Stimulated activated naive CD8-positive, alpha-beta T cell treated with anti-CD3 and anti-CD28 coated beads, Interleukin-15, Interleukin-2, amounts not matched to agents 100 ng/mL and 50 ng/mL, for 24 hours (primary cell): ENCODE measurements around the gene SLC38A2.

Experiments used
- H3K27ac Mint-ChIP-seq: one replicate; pipeline ENCODE4 v1.8.0; 2021; ENCODE audit warnings: mild to moderate bottlenecking, mixed read lengths
- H3K27me3 Mint-ChIP-seq: one replicate; pipeline ENCODE4 v1.8.0; 2021; ENCODE audit warnings: mixed read lengths
- H3K36me3 Mint-ChIP-seq: one replicate; pipeline ENCODE4 v1.8.0; 2021; ENCODE audit warnings: low read depth, mixed read lengths
- H3K4me1 Mint-ChIP-seq: one replicate; pipeline ENCODE4 v1.8.0; 2021; ENCODE audit warnings: low read depth, mixed read lengths
- H3K4me3 Mint-ChIP-seq: one replicate; pipeline ENCODE4 v1.8.0; 2021; ENCODE audit warnings: mild to moderate bottlenecking, mixed read lengths
- H3K9me3 Mint-ChIP-seq: one replicate; pipeline ENCODE4 v1.8.0; 2021; ENCODE audit warnings: mixed read lengths

Gene SLC38A2

GRCh38 chr12:46386360-46386867, 13.8 kb upstream of the SLC38A2 start:
- no peaks in the 10 kb centered on the region for H3K27me3 Mint-ChIP-seq

GRCh38 chr12:46385438-46385837, 12.9 kb upstream of the SLC38A2 start:
- no peak overlapping the region for H3K27ac Mint-ChIP-seq

More at GRCh38 chr12:46386360-46386867, 13.8 kb upstream of the SLC38A2 start:
- peak overlapping the region; percentile 26 for H3K4me3 Mint-ChIP-seq
- H3K9me3 Mint-ChIP-seq = no peaks in the 10 kb centered on the region
- H3K36me3 Mint-ChIP-seq = peaks cover 17% of the 10 kb centered on the region
- peaks cover 83% of the 10 kb centered on the region for H3K4me1 Mint-ChIP-seq
- peak overlapping the region; percentile 21 for H3K27ac Mint-ChIP-seq

GRCh38 chr12:46384451-46385309, 12.1 kb upstream of the SLC38A2 start:
- no peaks in the 10 kb centered on the region for H3K9me3 Mint-ChIP-seq
- H3K36me3 Mint-ChIP-seq = peaks cover 4% of the 10 kb centered on the region
- H3K4me1 Mint-ChIP-seq = peaks cover 70% of the 10 kb centered on the region
- H3K4me3 Mint-ChIP-seq = peak overlapping the region; percentile 80
- H3K27ac Mint-ChIP-seq = peak overlapping the region; percentile 86
- no peaks in the 10 kb centered on the region for H3K27me3 Mint-ChIP-seq

More at GRCh38 chr12:46385438-46385837, 12.9 kb upstream of the SLC38A2 start:
- Mint-ChIP-seq H3K4me1 (peaks cover 77% of the 10 kb centered on the region), H3K4me3 (no peak overlapping the region), H3K9me3 (no peaks in the 10 kb centered on the region), H3K36me3 (peaks cover 7% of the 10 kb centered on the region), H3K27me3 (no peaks in the 10 kb centered on the region)

- H3K36me3 Mint-ChIP-seq = peaks cover under 1% of the 10 kb centered on the region
- no peaks in the 10 kb centered on the region for H3K9me3 Mint-ChIP-seq
- H3K4me1 Mint-ChIP-seq = peaks cover 62% of the 10 kb centered on the region
- peak overlapping the region; percentile 80 for H3K4me3 Mint-ChIP-seq
- peak overlapping the region; percentile 86 for H3K27ac Mint-ChIP-seq
- H3K27me3 Mint-ChIP-seq = no peaks in the 10 kb centered on the region
Observed at GRCh38 chr12:46383654-46384450, 11.3 kb upstream of the SLC38A2 start.

GRCh38 chr12:46382964-46383653, 10.5 kb upstream of the SLC38A2 start:
- H3K27ac Mint-ChIP-seq = peak overlapping the region; percentile 84
- H3K9me3 Mint-ChIP-seq = no peaks in the 10 kb centered on the region
- H3K27me3 Mint-ChIP-seq = no peaks in the 10 kb centered on the region
- peaks cover 59% of the 10 kb centered on the region for H3K4me1 Mint-ChIP-seq
- peak overlapping the region; percentile 80 for H3K4me3 Mint-ChIP-seq
- H3K36me3 Mint-ChIP-seq = no peaks in the 10 kb centered on the region

- Mint-ChIP-seq H3K4me3 (peak overlapping the region; percentile 80), H3K27ac (peak overlapping the region; percentile 84), H3K27me3 (no peaks in the 10 kb centered on the region), H3K4me1 (peaks cover 59% of the 10 kb centered on the region), H3K36me3 (no peaks in the 10 kb centered on the region), H3K9me3 (no peaks in the 10 kb centered on the region)
Observed at GRCh38 chr12:46382408-46382963, 9.9 kb upstream of the SLC38A2 start.

GRCh38 chr12:46380881-46381280, 8.3 kb upstream of the SLC38A2 start:
- H3K9me3 Mint-ChIP-seq = no peaks in the 10 kb centered on the region
- H3K4me3 Mint-ChIP-seq = no peak overlapping the region
- H3K27me3 Mint-ChIP-seq = no peaks in the 10 kb centered on the region
- H3K36me3 Mint-ChIP-seq = no peaks in the 10 kb centered on the region
- no peak overlapping the region for H3K27ac Mint-ChIP-seq
- H3K4me1 Mint-ChIP-seq = peaks cover 57% of the 10 kb centered on the region

- Mint-ChIP-seq H3K27ac (no peak overlapping the region), H3K36me3 (no peaks in the 10 kb centered on the region), H3K4me1 (peaks cover 52% of the 10 kb centered on the region), H3K4me3 (no peak overlapping the region), H3K9me3 (no peaks in the 10 kb centered on the region), H3K27me3 (no peaks in the 10 kb centered on the region)
Observed at GRCh38 chr12:46380022-46380796, 7.6 kb upstream of the SLC38A2 start.

GRCh38 chr12:46379352-46379751, 6.8 kb upstream of the SLC38A2 start:
- Mint-ChIP-seq H3K9me3 (no peaks in the 10 kb centered on the region), H3K4me3 (no peak overlapping the region), H3K36me3 (no peaks in the 10 kb centered on the region), H3K4me1 (peaks cover 51% of the 10 kb centered on the region), H3K27ac (no peak overlapping the region), H3K27me3 (no peaks in the 10 kb centered on the region)

GRCh38 chr12:46378530-46378929, 6.0 kb upstream of the SLC38A2 start:
- H3K4me1 Mint-ChIP-seq = peaks cover 54% of the 10 kb centered on the region
- no peaks in the 10 kb centered on the region for H3K27me3 Mint-ChIP-seq
- H3K36me3 Mint-ChIP-seq = no peaks in the 10 kb centered on the region
- H3K4me3 Mint-ChIP-seq = no peak overlapping the region
- H3K9me3 Mint-ChIP-seq = no peaks in the 10 kb centered on the region
- H3K27ac Mint-ChIP-seq = no peak overlapping the region

GRCh38 chr12:46377678-46378077, 5.1 kb upstream of the SLC38A2 start:
- Mint-ChIP-seq H3K4me1 (peaks cover 54% of the 10 kb centered on the region), H3K4me3 (no peak overlapping the region), H3K9me3 (no peaks in the 10 kb centered on the region), H3K27me3 (no peaks in the 10 kb centered on the region), H3K36me3 (no peaks in the 10 kb centered on the region), H3K27ac (peak overlapping the region; percentile 80)

GRCh38 chr12:46376579-46376978, 4.0 kb upstream of the SLC38A2 start:
- Mint-ChIP-seq H3K9me3 (no peaks in the 10 kb centered on the region), H3K27ac (no peak overlapping the region), H3K4me3 (no peak overlapping the region), H3K36me3 (peaks cover 5% of the 10 kb centered on the region), H3K4me1 (peaks cover 47% of the 10 kb centered on the region), H3K27me3 (no peaks in the 10 kb centered on the region)

GRCh38 chr12:46374711-46375110, 2.1 kb upstream of the SLC38A2 start:
- H3K4me3 Mint-ChIP-seq = no peak overlapping the region
- peaks cover 62% of the 10 kb centered on the region for H3K4me1 Mint-ChIP-seq
- no peak overlapping the region for H3K27ac Mint-ChIP-seq

GRCh38 chr12:46374310-46374709, 1.7 kb upstream of the SLC38A2 start:
- peaks cover 28% of the 10 kb centered on the region for H3K36me3 Mint-ChIP-seq
- peak overlapping the region; percentile 97 for H3K27ac Mint-ChIP-seq
- H3K4me3 Mint-ChIP-seq = peak overlapping the region; percentile 95
- no peaks in the 10 kb centered on the region for H3K27me3 Mint-ChIP-seq
- H3K4me1 Mint-ChIP-seq = peaks cover 66% of the 10 kb centered on the region
- no peaks in the 10 kb centered on the region for H3K9me3 Mint-ChIP-seq

More at GRCh38 chr12:46374711-46375110, 2.1 kb upstream of the SLC38A2 start:
- H3K9me3 Mint-ChIP-seq = no peaks in the 10 kb centered on the region
- H3K36me3 Mint-ChIP-seq = peaks cover 24% of the 10 kb centered on the region
- no peaks in the 10 kb centered on the region for H3K27me3 Mint-ChIP-seq
